ENCODE data around the gene HSBP1L1. TPM values are rescaled to one million over a fixed set of nuclear protein-coding genes. Genes with fewer than 3 reads are reported as not detected.

The HSBP1L1 gene
- total RNA-seq, 1 experiment from 2014 or later = 41.4 TPM

DNA sequence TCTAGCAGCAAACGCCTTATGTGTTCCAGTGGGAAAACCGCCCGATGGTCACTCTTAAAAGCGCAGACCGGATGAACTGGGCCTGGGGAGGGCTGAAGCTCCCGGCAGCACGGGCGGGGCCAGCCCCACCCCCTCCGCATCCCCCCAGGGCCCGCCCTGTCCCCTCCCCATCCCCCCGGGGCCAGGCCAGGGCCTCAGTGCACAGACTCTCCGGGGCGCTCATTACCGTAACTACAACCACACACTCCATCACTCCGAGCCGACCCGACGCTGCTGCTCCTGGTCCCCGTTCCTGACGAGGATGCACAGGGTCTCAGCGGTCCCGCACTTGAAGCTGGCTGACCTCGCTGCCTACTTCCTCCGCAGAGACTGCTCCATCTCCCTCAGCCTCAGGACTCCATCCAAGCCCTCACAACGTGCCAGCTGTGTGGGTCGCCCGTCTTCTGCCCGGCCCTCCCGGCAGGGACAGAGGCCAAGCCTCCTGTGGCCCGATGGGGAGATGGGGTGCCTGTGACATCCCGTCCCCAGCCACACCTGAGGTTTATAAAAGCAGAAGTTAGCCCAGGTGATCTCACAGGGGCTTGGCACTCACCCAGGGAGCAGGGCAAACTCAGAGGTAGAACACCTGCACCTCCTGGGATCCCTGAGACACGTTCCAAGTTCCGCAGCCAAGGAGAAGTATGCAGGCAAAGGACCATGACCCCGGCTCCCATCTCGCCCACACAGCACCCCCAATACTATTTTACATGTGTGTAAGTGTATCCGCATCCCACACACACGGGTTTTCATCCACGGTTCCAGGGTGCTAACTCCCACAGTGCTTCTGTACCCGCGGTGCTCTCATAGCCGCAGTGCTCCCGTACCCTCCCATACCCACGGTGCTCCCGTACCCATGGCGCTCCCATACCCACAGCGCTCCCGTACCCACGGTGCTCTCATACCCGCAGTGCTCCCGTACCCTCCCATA, 49.0 kb upstream of the HSBP1L1 start:
- H3K9me3 ChIP-seq (ENCODE audit: control insufficient read depth in 1 of 2, insufficient read depth in 1 of 2, low read depth in 1 of 2, low read length in 2 of 2) = no peaks in the 10 kb centered on the region
- CTCF ChIA-PET = no interaction called here
- no peak overlapping the region for H3K9ac ChIP-seq (ENCODE audit: low read length)
- RAD21 ChIA-PET (ENCODE audit: low non-redundant PET in 1 of 2, low total read pairs in 2 of 2, uncharacterized antibody in 2 of 2, unreplicated experiment in 2 of 2) = no interaction called here
- peaks cover 36% of the 10 kb centered on the region; the same call in 1 of the 2 replicates for H3K79me2 ChIP-seq (ENCODE audit: insufficient read depth, low read length)
- POLR2A ChIA-PET = no interaction called here
- H3K27me3 ChIP-seq (ENCODE audit: insufficient read depth, low read length) = no peaks in the 10 kb centered on the region
- H3K9me2 ChIP-seq (ENCODE audit: insufficient read depth) = no peaks in the 10 kb centered on the region
- BruUV-seq (replicated peaks) = no TSS peak
- no peak overlapping the region for H3K4me2 ChIP-seq (ENCODE audit: low read length)
- peaks cover 0 to 13% of the 10 kb centered on the region in 2 experiments; a peak in 1 of 4 replicates for H3K36me3 ChIP-seq (ENCODE audit: control insufficient read depth in 1 of 2, insufficient read depth in 2 of 2, low read length in 2 of 2)
- H2AFZ ChIP-seq (ENCODE audit: low read depth, low read length, poor library complexity, severe bottlenecking) = no peak overlapping the region
- no peaks in the 10 kb centered on the region for H3K4me1 ChIP-seq (ENCODE audit: control insufficient read depth in 1 of 2, insufficient read depth in 2 of 2, low read length in 2 of 2)
- TF ChIP-seq, protein P1, sequence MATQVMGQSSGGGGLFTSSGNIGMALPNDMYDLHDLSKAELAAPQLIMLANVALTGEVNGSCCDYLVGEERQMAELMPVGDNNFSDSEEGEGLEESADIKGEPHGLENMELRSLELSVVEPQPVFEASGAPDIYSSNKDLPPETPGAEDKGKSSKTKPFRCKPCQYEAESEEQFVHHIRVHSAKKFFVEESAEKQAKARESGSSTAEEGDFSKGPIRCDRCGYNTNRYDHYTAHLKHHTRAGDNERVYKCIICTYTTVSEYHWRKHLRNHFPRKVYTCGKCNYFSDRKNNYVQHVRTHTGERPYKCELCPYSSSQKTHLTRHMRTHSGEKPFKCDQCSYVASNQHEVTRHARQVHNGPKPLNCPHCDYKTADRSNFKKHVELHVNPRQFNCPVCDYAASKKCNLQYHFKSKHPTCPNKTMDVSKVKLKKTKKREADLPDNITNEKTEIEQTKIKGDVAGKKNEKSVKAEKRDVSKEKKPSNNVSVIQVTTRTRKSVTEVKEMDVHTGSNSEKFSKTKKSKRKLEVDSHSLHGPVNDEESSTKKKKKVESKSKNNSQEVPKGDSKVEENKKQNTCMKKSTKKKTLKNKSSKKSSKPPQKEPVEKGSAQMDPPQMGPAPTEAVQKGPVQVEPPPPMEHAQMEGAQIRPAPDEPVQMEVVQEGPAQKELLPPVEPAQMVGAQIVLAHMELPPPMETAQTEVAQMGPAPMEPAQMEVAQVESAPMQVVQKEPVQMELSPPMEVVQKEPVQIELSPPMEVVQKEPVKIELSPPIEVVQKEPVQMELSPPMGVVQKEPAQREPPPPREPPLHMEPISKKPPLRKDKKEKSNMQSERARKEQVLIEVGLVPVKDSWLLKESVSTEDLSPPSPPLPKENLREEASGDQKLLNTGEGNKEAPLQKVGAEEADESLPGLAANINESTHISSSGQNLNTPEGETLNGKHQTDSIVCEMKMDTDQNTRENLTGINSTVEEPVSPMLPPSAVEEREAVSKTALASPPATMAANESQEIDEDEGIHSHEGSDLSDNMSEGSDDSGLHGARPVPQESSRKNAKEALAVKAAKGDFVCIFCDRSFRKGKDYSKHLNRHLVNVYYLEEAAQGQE (IDR thresholded peaks at IDR 0.05; ENCODE audit: low read depth) = no peak
- TF ChIP-seq CBX3 (IDR thresholded peaks at IDR 0.05; ENCODE audit: low read depth) (no peak), POLR2A (IDR thresholded peaks at IDR 0.05; ENCODE audit: borderline replicate concordance, extremely low read depth, insufficient read depth, insufficient read length) (no peak), JUND (IDR thresholded peaks at IDR 0.05) (no peak), CTCF (IDR thresholded peaks at IDR 0.05 in 2 of 3, conservative IDR thresholded peaks at IDR 0.05 in 1 of 3; ENCODE audit: borderline replicate concordance in 1 of 3, insufficient read depth in 1 of 3, low read depth in 2 of 3, low read length in 2 of 3) (no peak), YY1 (IDR thresholded peaks at IDR 0.05; ENCODE audit: extremely low read depth, insufficient replicate concordance, low read depth, low read length) (no peak), EGR1 (IDR thresholded peaks at IDR 0.05; ENCODE audit: low read depth) (no peak), ATF3 (IDR thresholded peaks at IDR 0.05) (no peak), ELF1 (IDR thresholded peaks at IDR 0.05; ENCODE audit: borderline replicate concordance, low read depth) (no peak), EZH2 (IDR thresholded peaks at IDR 0.05) (no peak), ZBTB33 (IDR thresholded peaks at IDR 0.05; ENCODE audit: extremely low read depth, insufficient replicate concordance, low read length) (no peak), SP1 (IDR thresholded peaks at IDR 0.05; ENCODE audit: low read depth) (no peak)
- TF ChIP-seq, protein P2, sequence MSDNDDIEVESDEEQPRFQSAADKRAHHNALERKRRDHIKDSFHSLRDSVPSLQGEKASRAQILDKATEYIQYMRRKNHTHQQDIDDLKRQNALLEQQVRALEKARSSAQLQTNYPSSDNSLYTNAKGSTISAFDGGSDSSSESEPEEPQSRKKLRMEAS (IDR thresholded peaks at IDR 0.05) = no peak
- no peak for DNase-seq (ENCODE audit: low read depth, low spot score)
- ATAC-seq = peak; percentile 43; the same call in 1 of the 2 replicates
- H3K4me3 ChIP-seq (replicated peaks in 1 of 2; ENCODE audit: low read depth in 1 of 2, low read length in 2 of 2) = no peak overlapping the region
- no peaks in the 10 kb centered on the region for H4K20me1 ChIP-seq (ENCODE audit: insufficient read depth)
- intact Hi-C loops (cut with micrococcal nuclease) = no loop called here
- H3K27ac ChIP-seq (ENCODE audit: low read depth, low read length) = no peak overlapping the region
